Esophagus (tissue), 2 donors: ENCODE measurements around the gene NME5. TPM values are rescaled to one million over a fixed set of nuclear protein-coding genes. Genes with fewer than 3 reads are reported as not detected.
"Not testable (repeated sequence)": the region's sequence is repeated elsewhere in the genome, so short reads cannot be mapped to it uniquely, and the experiment has no call there.

Source experiments
- H3K27ac ChIP-seq, 2 donors: one replicate each; pipeline ENCODE4 v1.5.1; 2013; ENCODE audit warnings: low read depth in 2 of 2, mild to moderate bottlenecking in 2 of 2, inconsistent platforms in 1 of 2, low read length in 1 of 2, moderate library complexity in 1 of 2
- H3K27me3 ChIP-seq, 2 donors: one replicate each; pipeline ENCODE4 v1.6.1; 2013; ENCODE audit warnings: low read length in 2 of 2, control low read depth in 1 of 2, mild to moderate bottlenecking in 1 of 2; ENCODE audit not compliant: insufficient read depth in 2 of 2, control insufficient read depth in 1 of 2
- H3K36me3 ChIP-seq, 2 donors: one replicate each; pipeline ENCODE4 v1.6.1; 2013; ENCODE audit warnings: low read length in 1 of 2; ENCODE audit not compliant: control insufficient read depth in 2 of 2, insufficient read depth in 2 of 2
- H3K4me1 ChIP-seq, 2 donors: one replicate each; pipeline ENCODE4 v1.6.1; 2013; ENCODE audit warnings: low read length in 1 of 2; ENCODE audit not compliant: control insufficient read depth in 2 of 2, insufficient read depth in 2 of 2
- H3K4me3 ChIP-seq, 2 donors: one replicate each; pipeline ENCODE4 v1.5.1; 2013; ENCODE audit warnings: low read length in 2 of 2, mild to moderate bottlenecking in 2 of 2, low read depth in 1 of 2, moderate library complexity in 1 of 2
- H3K9me3 ChIP-seq, 2 donors: one replicate each; pipeline ENCODE4 v1.6.1; 2013; ENCODE audit warnings: mild to moderate bottlenecking in 2 of 2, low read depth in 1 of 2, low read length in 1 of 2, moderate library complexity in 1 of 2; ENCODE audit not compliant: control insufficient read depth in 2 of 2, insufficient read depth in 1 of 2
- WGBS, 2 donors: extraction: QIAGEN DNeasy Blood & Tissue Kit; methylation state at CpG; one replicate each; pipeline ENCODE4 v1.1.7; 2013; 5-methylcytosine and 5-hydroxymethylcytosine counted together
- polyA plus RNA-seq, 2 donors: library from polyadenylated mRNA; stranded (reverse); fragments of 200-250 nt; gene quantifications; one replicate each; pipeline ENCODE4 v1.2.3, GENCODE V29; 2013
- donor health status: healthy with polysubstance abuse.
- donor health status: Bipolar disorder and iron deficiency.

NME5 gene
- polyA plus RNA-seq, 2 donors = 0.39 to 0.90 TPM

DNA sequence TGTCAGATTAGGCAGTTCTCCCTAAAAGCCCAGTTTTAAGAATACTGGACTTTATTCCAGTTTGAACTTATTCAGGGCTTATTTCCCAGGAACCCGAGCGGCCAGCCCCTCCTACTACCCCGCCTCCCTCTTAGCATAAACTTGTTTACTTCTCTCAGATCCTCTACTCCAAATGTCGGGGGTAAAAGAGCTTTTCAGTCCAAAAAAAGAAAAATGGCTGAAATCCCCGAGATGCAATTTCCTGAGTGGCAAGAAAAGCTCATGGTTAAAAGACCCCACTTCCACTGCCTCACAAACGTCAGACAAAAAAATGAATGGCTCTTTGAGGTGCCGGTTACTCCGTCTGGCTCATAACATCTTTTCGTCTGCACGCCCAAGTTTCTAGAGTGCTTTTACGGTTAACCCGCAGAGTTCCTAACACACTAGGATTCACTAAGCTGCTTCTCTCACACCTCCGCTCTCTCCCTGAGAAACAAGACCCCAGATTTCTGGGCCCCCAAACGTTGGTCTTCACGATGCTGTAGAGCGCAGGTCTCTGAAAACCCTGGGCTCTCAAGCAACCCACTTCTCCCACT lies 38.8 kb upstream of the NME5 start:
- Histone ChIP-seq H3K27ac (peak overlapping the region; percentile 87 to 90), H3K36me3 (peaks cover 2 to 5% of the 10 kb centered on the region in 2 donors), H3K27me3 (no peaks in the 10 kb centered on the region), H3K9me3 (no peaks in the 10 kb centered on the region), H3K4me1 (peaks cover 4 to 6% of the 10 kb centered on the region in 2 donors), H3K4me3 (peak overlapping the region; percentile 84 to 96)
- 0% methylated on average over 16 of the region's 16 CpGs for WGBS, 2 donors

- Histone ChIP-seq H3K27ac (no peak overlapping the region), H3K9me3 (no peaks in the 10 kb centered on the region), H3K4me1 (no peaks in the 10 kb centered on the region), H3K27me3 (no peaks in the 10 kb centered on the region), H3K36me3 (peaks cover 21 to 29% of the 10 kb centered on the region in 2 donors), H3K4me3 (no peak overlapping the region)
These were observed 31.1 kb upstream of the NME5 start for GRCh38 chr5:138170299-138170698.

DNA sequence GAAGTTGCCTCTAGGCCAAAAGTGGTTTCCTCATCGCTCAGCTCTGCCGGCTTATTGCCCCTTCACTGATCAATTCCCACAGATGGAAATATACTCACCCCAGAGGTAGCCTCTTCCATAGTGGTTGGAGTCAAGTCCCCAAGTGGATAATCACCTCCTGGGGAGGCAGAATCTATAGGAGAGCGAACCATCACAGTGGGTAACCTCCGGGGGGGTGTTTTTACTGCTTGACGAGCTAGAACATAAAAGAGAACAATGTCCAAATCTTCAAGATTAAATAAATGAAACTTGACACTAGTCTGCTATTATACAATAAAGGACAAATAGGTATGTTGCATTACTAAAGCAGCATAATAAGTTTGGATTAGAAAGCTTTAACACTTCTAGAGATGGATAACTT lies 29.9 kb upstream of the NME5 start:
- H3K4me1 ChIP-seq = no peaks in the 10 kb centered on the region
- H3K4me3 ChIP-seq = no peak overlapping the region
- H3K27ac ChIP-seq = no peak overlapping the region
- H3K27me3 ChIP-seq = no peaks in the 10 kb centered on the region
- H3K36me3 ChIP-seq = peaks cover 27 to 41% of the 10 kb centered on the region in 2 donors
- WGBS, 2 donors = 93 to 96% methylated on average over 5 of the region's 5 CpGs
- no peaks in the 10 kb centered on the region for H3K9me3 ChIP-seq

GRCh38 chr5:138163721-138164120 lies 24.5 kb upstream of the NME5 start:
- no peak overlapping the region for H3K27ac ChIP-seq
- no peaks in the 10 kb centered on the region for H3K27me3 ChIP-seq
- H3K9me3 ChIP-seq = no peaks in the 10 kb centered on the region
- no peaks in the 10 kb centered on the region for H3K4me1 ChIP-seq
- no peak overlapping the region for H3K4me3 ChIP-seq
- H3K36me3 ChIP-seq = peaks cover 41 to 52% of the 10 kb centered on the region in 2 donors

- Histone ChIP-seq H3K4me1 (no peaks in the 10 kb centered on the region), H3K4me3 (no peak overlapping the region), H3K27ac (no peak overlapping the region), H3K27me3 (no peaks in the 10 kb centered on the region), H3K9me3 (no peaks in the 10 kb centered on the region), H3K36me3 (peaks cover 36 to 38% of the 10 kb centered on the region in 2 donors)
- 89 to 93% methylated on average over 4 of the region's 4 CpGs for WGBS, 2 donors
These were observed 21.5 kb upstream of the NME5 start for GRCh38 chr5:138160706-138161105.

DNA sequence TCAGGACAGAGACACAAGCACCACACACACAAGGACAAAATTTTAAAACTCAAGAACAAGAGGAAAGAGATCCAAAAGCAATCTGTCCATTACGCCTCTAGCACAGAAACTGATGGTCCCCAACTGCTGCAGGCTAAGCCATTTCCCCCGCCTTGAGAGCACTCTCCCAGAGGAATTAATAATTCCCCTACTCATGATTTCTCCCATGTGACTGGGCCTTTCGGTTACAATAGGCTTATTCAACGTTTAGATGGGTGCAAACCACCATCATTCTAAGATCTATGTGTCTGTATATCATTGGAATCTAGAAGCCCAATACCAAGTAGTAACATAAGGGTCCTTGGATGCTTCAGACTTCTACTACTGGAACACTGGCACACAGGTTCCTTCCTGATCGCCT lies 20.4 kb upstream of the NME5 start:
- peaks cover 26 to 28% of the 10 kb centered on the region in 2 donors for H3K36me3 ChIP-seq
- H3K9me3 ChIP-seq = no peaks in the 10 kb centered on the region
- 94% methylated on average over 5 of the region's 5 CpGs for WGBS, 2 donors
- H3K27ac ChIP-seq = no peak overlapping the region
- no peak overlapping the region for H3K4me3 ChIP-seq
- H3K4me1 ChIP-seq = no peaks in the 10 kb centered on the region
- H3K27me3 ChIP-seq = no peaks in the 10 kb centered on the region

DNA sequence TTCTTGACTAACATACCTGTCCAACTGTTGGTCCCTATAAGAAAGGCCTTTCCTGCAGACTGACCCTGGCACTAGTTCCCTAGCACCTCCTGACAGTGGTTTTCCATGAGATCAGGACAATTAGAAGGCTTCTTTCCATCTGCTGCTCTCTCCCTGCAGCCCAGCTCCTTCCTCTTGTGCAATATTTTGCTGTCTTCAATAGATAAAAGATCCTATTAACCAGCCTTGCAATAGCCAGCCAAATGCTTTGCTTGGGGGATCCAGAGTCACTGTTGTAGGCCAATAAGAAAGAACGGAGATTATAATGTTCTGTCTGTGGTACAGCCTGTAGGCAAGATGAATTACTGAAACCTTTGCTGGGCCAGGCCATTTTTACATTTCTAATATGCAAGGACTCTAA lies 18.4 kb upstream of the NME5 start:
- WGBS, 2 donors = 84 to 86% methylated on average over 1 of the region's 1 CpG

DNA sequence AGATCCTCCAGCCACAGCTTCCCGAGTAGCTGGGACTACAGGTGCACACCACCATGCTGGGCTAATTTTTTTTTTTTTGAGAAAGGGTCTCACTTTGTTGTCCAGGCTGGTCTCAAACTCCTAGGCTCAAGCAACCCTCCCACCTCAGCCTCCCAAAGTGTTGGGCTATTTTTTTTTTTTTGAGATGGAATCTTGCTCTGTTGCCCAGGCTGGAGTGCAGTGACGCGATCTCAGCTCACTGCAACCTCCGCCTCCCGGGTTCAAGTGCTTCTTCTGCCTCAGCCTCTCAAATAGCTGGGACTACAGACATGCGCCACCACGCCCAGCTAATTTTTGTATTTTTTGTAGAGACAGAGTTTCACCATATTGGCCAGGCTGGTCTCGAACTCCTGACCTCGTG lies 16.7 kb upstream of the NME5 start:
- not testable (repeated sequence) for H3K9me3 ChIP-seq, H3K4me3 ChIP-seq, H3K27ac ChIP-seq, H3K4me1 ChIP-seq, H3K27me3 ChIP-seq
- WGBS, 2 donors = 97 to 98% methylated on average over 9 of the region's 9 CpGs
- peaks cover 12 to 15% of the 10 kb centered on the region in 2 donors for H3K36me3 ChIP-seq

More for the DNA sequence above, 18.4 kb upstream of the NME5 start:
- no peaks in the 10 kb centered on the region for H3K4me1 ChIP-seq
- H3K4me3 ChIP-seq = no peak overlapping the region
- H3K36me3 ChIP-seq = peaks cover 15 to 20% of the 10 kb centered on the region in 2 donors
- no peaks in the 10 kb centered on the region for H3K27me3 ChIP-seq
- no peaks in the 10 kb centered on the region for H3K9me3 ChIP-seq
- no peak overlapping the region for H3K27ac ChIP-seq

- Histone ChIP-seq H3K27ac (no peak overlapping the region), H3K4me3 (no peak overlapping the region), H3K36me3 (no peaks in the 10 kb centered on the region), H3K4me1 (no peaks in the 10 kb centered on the region), H3K9me3 (no peaks in the 10 kb centered on the region), H3K27me3 (no peaks in the 10 kb centered on the region)
- WGBS, 2 donors = 50 to 53% methylated on average over 3 of the region's 3 CpGs
These were observed 10.3 kb upstream of the NME5 start for GRCh38 chr5:138149530-138149929.

DNA sequence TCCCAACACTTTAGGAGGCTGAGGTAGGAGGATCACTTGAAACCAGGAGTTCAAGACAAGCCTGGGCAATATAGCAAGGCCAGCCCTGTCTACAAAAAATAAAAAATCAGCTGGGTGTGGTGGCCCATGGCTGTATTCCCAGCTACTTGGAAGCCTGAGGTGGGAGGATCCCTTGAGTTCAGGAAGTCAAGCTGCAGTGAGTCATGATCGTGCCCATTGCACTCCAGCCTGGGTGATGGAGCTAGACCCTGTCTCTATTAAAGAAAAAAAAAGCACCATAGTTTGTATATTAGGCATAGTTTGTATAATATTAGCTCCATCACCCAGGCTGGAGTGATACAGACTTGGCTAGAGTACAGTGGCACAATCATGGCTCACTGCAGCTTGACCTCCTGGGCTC lies 9.6 kb upstream of the NME5 start:
- H3K27me3 ChIP-seq = no peaks in the 10 kb centered on the region
- no peaks in the 10 kb centered on the region for H3K9me3 ChIP-seq
- no peaks in the 10 kb centered on the region for H3K4me1 ChIP-seq
- no peak overlapping the region for H3K27ac ChIP-seq
- no peak overlapping the region for H3K4me3 ChIP-seq
- no peaks in the 10 kb centered on the region for H3K36me3 ChIP-seq
- WGBS, 2 donors = 19 to 37% methylated on average over 1 of the region's 1 CpG
